Panc1 (cell line): ENCODE results near the gene DRC3. TPM values are rescaled to one million over a fixed set of nuclear protein-coding genes. Genes with fewer than 3 reads are reported as not detected.

Source experiments
- ATAC-seq: fragments of 200-7000 bp; cut with Tn5 transposase; 2 replicates; pipeline ENCODE4 v1.9.1; 2020; ENCODE audit warnings: mild to moderate bottlenecking, moderate library complexity
- BruUV-seq: library from RNA; stranded (reverse); fragments of 400-500 nt; replicated peaks from 2 replicates; lab custom pipeline; 2021; lab: Mats Ljungman, UMichigan
- CTCF ChIA-PET: fragments of 300-600 bp; sonication (Branson Sonifier 250); formaldehyde crosslinking; loops from one replicate; lab custom pipeline; 2022; ENCODE audit warnings: antibody characterized with exemption; lab: Charles Lee
- POLR2A ChIA-PET: fragments of 300-600 bp; sonication (Branson Sonifier 250); formaldehyde crosslinking; loops from one replicate; lab custom pipeline; 2022; ENCODE audit warnings: antibody characterized with exemption; lab: Charles Lee
- DNase-seq: peaks from one replicate; pipeline ENCODE4 v3.0.0-alpha.2; 2010; ENCODE audit warnings: low read depth, low spot score
- H3K27ac ChIP-seq: 2 replicates; pipeline ENCODE4 v1.5.1; 2011; ENCODE audit warnings: mild to moderate bottlenecking, low read length, inconsistent platforms
- H3K27me3 ChIP-seq: fragments of 200-500 bp; sonication (Bioruptor generic); 2 replicates; pipeline ENCODE4 v1.6.0; 2014; ENCODE audit warnings: low read length, inconsistent platforms; ENCODE audit not compliant: control insufficient read depth, insufficient read depth
- H3K36me3 ChIP-seq: fragments of 200-500 bp; sonication (Bioruptor generic); 2 replicates; pipeline ENCODE4 v1.5.1; 2014; ENCODE audit warnings: inconsistent platforms, mild to moderate bottlenecking, low read length, moderate library complexity; ENCODE audit not compliant: control insufficient read depth, insufficient read depth
- H3K4me1 ChIP-seq: 2 replicates; pipeline ENCODE4 v1.5.1; 2011; ENCODE audit warnings: inconsistent platforms, mild to moderate bottlenecking, low read length, moderate library complexity; ENCODE audit not compliant: control insufficient read depth, insufficient read depth
- H3K4me3 ChIP-seq, 2 experiments: 2 replicates each; pipeline ENCODE4 v1.5.1; 2011 to 2012; ENCODE audit warnings: low read depth in 2 of 2, low read length in 2 of 2, mild to moderate bottlenecking in 2 of 2, inconsistent platforms in 1 of 2, moderate library complexity in 1 of 2
- H3K9me3 ChIP-seq: fragments of 200-500 bp; sonication (Bioruptor generic); 2 replicates; pipeline ENCODE4 v1.5.1; 2014; ENCODE audit warnings: low read depth, mild to moderate bottlenecking, inconsistent platforms, low read length, moderate library complexity; ENCODE audit not compliant: control insufficient read depth, insufficient read depth
- CTCF ChIP-seq: fragments of 450-650 bp; IDR thresholded peaks from 2 replicates; pipeline ENCODE4 v1.5.1; 2017; ENCODE audit warnings: mild to moderate bottlenecking
- POLR2AphosphoS5 ChIP-seq: IDR thresholded peaks from 2 replicates; pipeline ENCODE4 v1.6.1; 2012; ENCODE audit warnings: mild to moderate bottlenecking, low read depth, low read length, moderate library complexity
- REST ChIP-seq, 2 experiments: IDR thresholded peaks; 2 replicates each; pipeline ENCODE4 v1.6.1; 2011 to 2012; ENCODE audit warnings: low read depth in 2 of 2, control low read depth in 1 of 2, low read length in 1 of 2, mild to moderate bottlenecking in 1 of 2, moderate library complexity in 1 of 2; ENCODE audit not compliant: insufficient read depth in 1 of 2
- SIN3A ChIP-seq: IDR thresholded peaks from 2 replicates; pipeline ENCODE4 v1.6.1; 2012; ENCODE audit warnings: low read depth, mild to moderate bottlenecking, low read length, moderate library complexity, borderline replicate concordance; ENCODE audit not compliant: insufficient read depth
- TCF7L2 ChIP-seq: IDR thresholded peaks from 2 replicates; pipeline ENCODE4 v1.6.1; 2011; ENCODE audit warnings: mild to moderate bottlenecking, low read depth, low read length, inconsistent platforms
- in situ Hi-C: cut with HindIII; loops from 2 replicates; pipeline ENCODE4 v1.10.0; 2016; ENCODE audit warnings: low sequenced_read_pairs, low pct_unique_long_range_greater_than_20kb
- intact Hi-C: fragments of 100-400 bp; cut with micrococcal nuclease; formaldehyde crosslinking; loops from one replicate; pipeline ENCODE4 v1.10.0; 2022; ENCODE audit not compliant: unreplicated experiment
- total RNA-seq: library from RNA; stranded (reverse); gene quantifications from one replicate; pipeline ENCODE4 v1.2.1, GENCODE V29; 2021; ENCODE audit not compliant: unreplicated experiment

Gene DRC3
- total RNA-seq, 1 experiment from 2014 or later, result 3.6 TPM

- in situ Hi-C loops, result no loop called here
- Histone ChIP-seq H3K4me1 (peaks cover 22% of the 10 kb centered on the region), H3K27ac (peak overlapping the region; percentile 76), H3K27me3 (no peaks in the 10 kb centered on the region), H3K9me3 (no peaks in the 10 kb centered on the region), H3K4me3 (peak overlapping the region; percentile 82 to 86), H3K36me3 (no peaks in the 10 kb centered on the region; the same call in 1 of the 2 replicates)
- BruUV-seq, result no TSS peak
- no peak for TF ChIP-seq CTCF
- TF ChIP-seq REST (IDR thresholded peaks at IDR 0.05; ENCODE audit: insufficient read depth in 1 of 2, low read depth in 2 of 2, low read length in 1 of 2), result no peak
- no peak for TF ChIP-seq POLR2AphosphoS5
- TF ChIP-seq TCF7L2, result no peak
- no peak for TF ChIP-seq SIN3A
- DNase-seq, result no peak
- no peak for ATAC-seq
- ChIA-PET POLR2A (no interaction called here), CTCF (no interaction called here)
- intact Hi-C loops, result no loop called here
Observed at GRCh38 chr17:18040261-18040858, 67.7 kb downstream of the DRC3 start.

- ATAC-seq, result no peak
- CTCF ChIA-PET, result no interaction called here
- intact Hi-C loops, result no loop called here
- H3K27ac ChIP-seq, result peak overlapping the region; percentile 4; the same call in 1 of the 2 replicates
- TF ChIP-seq REST (IDR thresholded peaks at IDR 0.05; ENCODE audit: insufficient read depth in 1 of 2, low read depth in 2 of 2, low read length in 1 of 2), result no peak
- TF ChIP-seq TCF7L2, result no peak
- no peak for TF ChIP-seq SIN3A
- TF ChIP-seq POLR2AphosphoS5, result no peak
- TF ChIP-seq CTCF, result no peak
- no peaks in the 10 kb centered on the region; the same call in 1 of the 2 replicates for H3K36me3 ChIP-seq
- H3K27me3 ChIP-seq, result no peaks in the 10 kb centered on the region
- peaks cover 22% of the 10 kb centered on the region for H3K4me1 ChIP-seq
- no peaks in the 10 kb centered on the region for H3K9me3 ChIP-seq
- in situ Hi-C loops, result no loop called here
- POLR2A ChIA-PET, result no interaction called here
- no peak for DNase-seq
- TSS peak; percentile 56 for BruUV-seq
- no peak overlapping the region for H3K4me3 ChIP-seq
Observed at GRCh38 chr17:18041776-18042175, 69.1 kb downstream of the DRC3 start.
